Skin epidermis (tissue), 12 donors: Measurements from ENCODE around the gene MAML2.

ENCODE experiments used
- H3K27ac ChIP-seq, 21 experiments: fragments of 200-600 bp; sonication (generic) in 11 of 21; one replicate each; pipeline ENCODE4 v1.5.0; 2020; ENCODE audit warnings: mild to moderate bottlenecking in 3 of 21, inconsistent platforms in 2 of 21, moderate library complexity in 2 of 21
- H3K4me3 ChIP-seq, 7 experiments: fragments of 200-600 bp; sonication (generic) in 2 of 7; one replicate each; pipeline ENCODE4 v1.5.0; 2020; ENCODE audit warnings: inconsistent platforms in 2 of 7, mild to moderate bottlenecking in 2 of 7, moderate library complexity in 1 of 7

MAML2 gene

GRCh38 chr11:96342961-96343711 lies at the start of gene MAML2:
Gene MAML2 (minus strand): TSS chr11:96343195. CDS start chr11:96341895, 1,300 bp downstream.
- Histone ChIP-seq H3K4me3 (peak within 1 kb of the TSS; percentile 45 to 68 (median 56)), H3K27ac (peak within 1 kb of the TSS in 20 of 21 experiments; percentile 63 to 93 (median 84))

GRCh38 chr11:96391698-96392307 lies 48.8 kb upstream of the MAML2 start:
- Histone ChIP-seq H3K27ac (no peak overlapping the region), H3K4me3 (no peak overlapping the region)

GRCh38 chr11:96390488-96390792 lies 47.4 kb upstream of the MAML2 start:
- peak overlapping the region in 20 of 21 experiments; percentile 77 to 96 (median 90) for H3K27ac ChIP-seq
- H3K4me3 ChIP-seq = peak overlapping the region; percentile 58 to 96 (median 83)

GRCh38 chr11:96389720-96390487 lies 46.9 kb upstream of the MAML2 start, which contains the start of the genes CCDC82 and JRKL:
Gene CCDC82 (minus strand): TSS chr11:96389912. CDS start chr11:96384747, 5,165 bp downstream.
Gene JRKL (plus strand): TSS chr11:96390013. CDS start chr11:96390650, 637 bp downstream.
- peak within 1 kb of the TSS; percentile 67 to 96 (median 90) for H3K27ac ChIP-seq

GRCh38 chr11:96388891-96389719 lies 46.1 kb upstream of the MAML2 start:
- H3K27ac ChIP-seq = peak overlapping the region; percentile 52 to 96 (median 90)
- H3K4me3 ChIP-seq = peak overlapping the region; percentile 58 to 96 (median 83)

More at GRCh38 chr11:96389720-96390487, 46.9 kb upstream of the MAML2 start, which contains the start of the genes CCDC82 and JRKL:
- H3K4me3 ChIP-seq = peak within 1 kb of the TSS; percentile 58 to 96 (median 83)

- Histone ChIP-seq H3K27ac (no peak overlapping the region), H3K4me3 (no peak overlapping the region)
Measured at GRCh38 chr11:96385187-96385586, 42.2 kb upstream of the MAML2 start.

GRCh38 chr11:96384156-96384555 lies 41.2 kb upstream of the MAML2 start:
- Histone ChIP-seq H3K27ac (no peak overlapping the region), H3K4me3 (no peak overlapping the region)

GRCh38 chr11:96376796-96377195 lies 33.8 kb upstream of the MAML2 start:
- no peak overlapping the region for H3K27ac ChIP-seq
- H3K4me3 ChIP-seq = no peak overlapping the region

- Histone ChIP-seq H3K4me3 (no peak overlapping the region), H3K27ac (no peak overlapping the region)
Measured at GRCh38 chr11:96373826-96374225, 30.8 kb upstream of the MAML2 start.

GRCh38 chr11:96367342-96367741 lies 24.3 kb upstream of the MAML2 start:
- H3K27ac ChIP-seq = no peak overlapping the region
- H3K4me3 ChIP-seq = no peak overlapping the region

GRCh38 chr11:96366024-96366423 lies 23.0 kb upstream of the MAML2 start:
- no peak overlapping the region for H3K27ac ChIP-seq
- H3K4me3 ChIP-seq = no peak overlapping the region

GRCh38 chr11:96365493-96365892 lies 22.5 kb upstream of the MAML2 start:
- no peak overlapping the region for H3K4me3 ChIP-seq
- no peak overlapping the region for H3K27ac ChIP-seq

GRCh38 chr11:96361778-96362177 lies 18.8 kb upstream of the MAML2 start:
- no peak overlapping the region for H3K4me3 ChIP-seq
- H3K27ac ChIP-seq = no peak overlapping the region

GRCh38 chr11:96358321-96358720 lies 15.3 kb upstream of the MAML2 start:
- Histone ChIP-seq H3K27ac (no peak overlapping the region), H3K4me3 (no peak overlapping the region)

- H3K27ac ChIP-seq = no peak overlapping the region
- no peak overlapping the region for H3K4me3 ChIP-seq
Measured at GRCh38 chr11:96357794-96358193, 14.8 kb upstream of the MAML2 start.

GRCh38 chr11:96356848-96357247 lies 13.9 kb upstream of the MAML2 start:
- H3K27ac ChIP-seq = no peak overlapping the region

GRCh38 chr11:96342014-96342960 lies 708 bp downstream of the MAML2 start:
- Histone ChIP-seq H3K4me3 (peak overlapping the region; percentile 45 to 68 (median 56)), H3K27ac (peak overlapping the region in 20 of 21 experiments; percentile 63 to 93 (median 85))

More at GRCh38 chr11:96356848-96357247, 13.9 kb upstream of the MAML2 start:
- no peak overlapping the region for H3K4me3 ChIP-seq
